Measurements from ENCODE around the gene OR5K2.

The OR5K2 gene

DNA sequence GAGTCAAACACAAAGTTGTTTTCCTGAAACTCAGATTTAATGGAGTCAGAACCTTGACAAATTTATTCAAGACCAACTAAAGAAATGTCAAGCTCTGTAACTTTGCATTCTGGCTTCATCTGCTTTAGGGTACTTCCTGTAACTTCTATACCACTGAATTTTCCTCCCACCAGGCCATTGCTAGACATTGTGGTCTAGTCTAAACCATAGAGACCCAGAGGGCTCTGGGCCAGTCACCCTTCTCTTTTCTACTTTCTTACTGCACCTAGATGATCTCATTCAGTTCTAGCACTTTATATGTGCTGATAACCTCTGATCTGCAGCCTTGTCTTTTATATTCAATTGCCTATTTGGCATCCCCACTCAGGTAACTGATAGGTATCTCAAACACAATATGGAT, 37.3 kb upstream of the OR5K2 start:
- no peak overlapping the region for H3K4me3 ChIP-seq (ENCODE audit: low read depth, low read length)
- no peak for TF ChIP-seq POLR2A (IDR thresholded peaks at IDR 0.05; ENCODE audit: extremely low read depth, insufficient read length)
- TF ChIP-seq MYC (IDR thresholded peaks at IDR 0.05; ENCODE audit: low read depth, low read length) = no peak
- TF ChIP-seq, protein P1, sequence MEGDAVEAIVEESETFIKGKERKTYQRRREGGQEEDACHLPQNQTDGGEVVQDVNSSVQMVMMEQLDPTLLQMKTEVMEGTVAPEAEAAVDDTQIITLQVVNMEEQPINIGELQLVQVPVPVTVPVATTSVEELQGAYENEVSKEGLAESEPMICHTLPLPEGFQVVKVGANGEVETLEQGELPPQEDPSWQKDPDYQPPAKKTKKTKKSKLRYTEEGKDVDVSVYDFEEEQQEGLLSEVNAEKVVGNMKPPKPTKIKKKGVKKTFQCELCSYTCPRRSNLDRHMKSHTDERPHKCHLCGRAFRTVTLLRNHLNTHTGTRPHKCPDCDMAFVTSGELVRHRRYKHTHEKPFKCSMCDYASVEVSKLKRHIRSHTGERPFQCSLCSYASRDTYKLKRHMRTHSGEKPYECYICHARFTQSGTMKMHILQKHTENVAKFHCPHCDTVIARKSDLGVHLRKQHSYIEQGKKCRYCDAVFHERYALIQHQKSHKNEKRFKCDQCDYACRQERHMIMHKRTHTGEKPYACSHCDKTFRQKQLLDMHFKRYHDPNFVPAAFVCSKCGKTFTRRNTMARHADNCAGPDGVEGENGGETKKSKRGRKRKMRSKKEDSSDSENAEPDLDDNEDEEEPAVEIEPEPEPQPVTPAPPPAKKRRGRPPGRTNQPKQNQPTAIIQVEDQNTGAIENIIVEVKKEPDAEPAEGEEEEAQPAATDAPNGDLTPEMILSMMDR (IDR thresholded peaks at IDR 0.05; ENCODE audit: low read depth, low read length) = no peak
- TF ChIP-seq, protein P2, sequence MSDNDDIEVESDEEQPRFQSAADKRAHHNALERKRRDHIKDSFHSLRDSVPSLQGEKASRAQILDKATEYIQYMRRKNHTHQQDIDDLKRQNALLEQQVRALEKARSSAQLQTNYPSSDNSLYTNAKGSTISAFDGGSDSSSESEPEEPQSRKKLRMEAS (IDR thresholded peaks at IDR 0.05; ENCODE audit: low read depth, low read length) = no peak
- DNase-seq (ENCODE audit: low read depth) = no peak

DNA sequence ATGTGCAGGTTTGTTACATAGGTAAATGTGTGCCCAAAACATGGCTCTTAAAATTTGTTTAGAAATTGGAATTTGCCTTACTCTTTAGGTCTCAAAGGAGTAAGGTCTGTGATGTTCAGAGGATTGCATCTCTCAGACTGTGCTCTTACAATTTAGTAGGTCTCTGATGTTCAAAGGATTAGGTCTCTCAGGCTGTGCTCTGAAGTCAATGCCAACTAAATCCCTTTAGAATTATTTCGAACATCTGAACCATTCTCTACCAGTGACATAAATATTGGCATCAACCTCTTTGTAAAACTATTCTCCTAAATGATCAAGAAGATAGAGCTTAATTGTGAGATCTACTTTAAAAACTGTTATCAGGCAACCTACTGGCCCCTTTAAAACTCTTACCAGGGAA, 34.6 kb upstream of the OR5K2 start, which contains the start of gene OR5K1:
Gene OR5K1 (plus strand): TSS at position 301 of the 400 bp plus-strand sequence. CDS start 6,376 bp downstream, outside the sequence.
- H3K4me3 ChIP-seq (ENCODE audit: low read depth, low read length) = no peak within 1 kb of the TSS
- TF ChIP-seq MYC (IDR thresholded peaks at IDR 0.05; ENCODE audit: low read depth, low read length) = no peak
- TF ChIP-seq, protein P2 (IDR thresholded peaks at IDR 0.05; ENCODE audit: low read depth, low read length) = no peak
- TF ChIP-seq, protein P1 (IDR thresholded peaks at IDR 0.05; ENCODE audit: low read depth, low read length) = no peak
- no peak for TF ChIP-seq POLR2A (IDR thresholded peaks at IDR 0.05; ENCODE audit: extremely low read depth, insufficient read length)
- no peak for DNase-seq (ENCODE audit: low read depth)

DNA sequence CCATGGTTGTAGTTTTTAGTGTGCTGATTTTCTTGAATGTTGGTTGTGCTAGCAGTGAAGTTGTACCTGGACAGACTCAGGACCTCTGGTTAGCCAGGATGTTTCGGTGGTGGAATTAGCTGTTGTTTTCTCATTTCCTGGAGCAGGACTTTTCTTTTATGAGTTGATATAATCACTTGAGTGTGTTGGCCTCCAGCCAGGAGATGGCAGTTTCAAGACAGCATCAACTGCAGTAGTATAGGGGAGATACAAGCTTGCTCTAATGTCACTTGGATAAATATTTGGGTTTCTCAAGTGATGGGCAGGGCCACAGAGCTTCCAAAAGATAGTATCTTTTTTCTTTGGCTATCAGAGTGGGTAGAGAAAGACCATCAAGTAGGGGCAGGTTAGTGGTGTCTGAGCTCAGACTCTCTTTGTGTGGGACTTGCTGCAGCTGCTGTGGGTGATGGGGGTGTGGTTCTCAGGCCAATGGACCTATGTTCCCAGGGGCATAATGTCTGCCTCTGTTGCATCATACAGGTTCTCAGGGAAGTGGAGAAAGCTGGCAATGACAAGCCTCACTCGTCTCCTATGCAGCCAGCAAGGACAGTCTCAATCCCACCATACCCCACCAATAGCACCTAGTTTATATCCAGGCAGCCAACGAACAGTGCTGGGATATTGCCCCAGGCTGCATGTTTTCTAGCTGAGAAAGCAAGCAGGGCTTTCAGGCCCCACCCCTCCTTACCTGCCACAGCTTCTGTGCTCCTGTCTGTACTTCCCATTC, 14.6 kb upstream of the OR5K2 start:
- DNase-seq (ENCODE audit: low read depth) = peak; percentile 6
- no peak for TF ChIP-seq MYC (IDR thresholded peaks at IDR 0.05; ENCODE audit: low read depth, low read length)
- TF ChIP-seq, protein P1 (IDR thresholded peaks at IDR 0.05; ENCODE audit: low read depth, low read length) = no peak
- TF ChIP-seq, protein P2 (IDR thresholded peaks at IDR 0.05; ENCODE audit: low read depth, low read length) = no peak
- no peak for TF ChIP-seq POLR2A (IDR thresholded peaks at IDR 0.05; ENCODE audit: extremely low read depth, insufficient read length)

DNA sequence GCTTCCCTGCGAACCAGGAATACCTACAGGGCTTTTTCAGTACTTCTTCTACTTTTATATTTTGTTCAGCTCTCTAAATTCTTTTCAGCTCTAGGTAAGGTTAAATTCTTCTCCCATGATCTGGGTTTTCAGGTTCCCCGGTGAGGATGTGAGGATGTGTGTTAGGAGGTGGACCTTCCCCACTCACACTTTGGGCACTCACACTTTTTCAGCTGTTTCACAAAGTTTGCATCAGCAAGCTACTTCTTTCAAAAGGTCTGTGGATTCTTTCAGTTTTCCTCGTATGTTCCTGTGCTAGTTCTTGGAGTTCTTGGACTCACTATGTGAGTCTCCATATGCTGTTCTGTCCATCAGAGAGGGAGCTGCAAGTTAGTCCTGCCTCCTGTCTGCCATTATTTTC, 13.9 kb upstream of the OR5K2 start:
- no peak overlapping the region for H3K4me3 ChIP-seq (ENCODE audit: low read depth, low read length)
- DNase-seq (ENCODE audit: low read depth) = no peak
- TF ChIP-seq, protein P1 (IDR thresholded peaks at IDR 0.05; ENCODE audit: low read depth, low read length) = no peak
- TF ChIP-seq MYC (IDR thresholded peaks at IDR 0.05; ENCODE audit: low read depth, low read length) (no peak), POLR2A (IDR thresholded peaks at IDR 0.05; ENCODE audit: extremely low read depth, insufficient read length) (no peak)
- TF ChIP-seq, protein P2 (IDR thresholded peaks at IDR 0.05; ENCODE audit: low read depth, low read length) = no peak

More for the DNA sequence above, 14.6 kb upstream of the OR5K2 start:
- no peak overlapping the region for H3K4me3 ChIP-seq (ENCODE audit: low read depth, low read length)

DNA sequence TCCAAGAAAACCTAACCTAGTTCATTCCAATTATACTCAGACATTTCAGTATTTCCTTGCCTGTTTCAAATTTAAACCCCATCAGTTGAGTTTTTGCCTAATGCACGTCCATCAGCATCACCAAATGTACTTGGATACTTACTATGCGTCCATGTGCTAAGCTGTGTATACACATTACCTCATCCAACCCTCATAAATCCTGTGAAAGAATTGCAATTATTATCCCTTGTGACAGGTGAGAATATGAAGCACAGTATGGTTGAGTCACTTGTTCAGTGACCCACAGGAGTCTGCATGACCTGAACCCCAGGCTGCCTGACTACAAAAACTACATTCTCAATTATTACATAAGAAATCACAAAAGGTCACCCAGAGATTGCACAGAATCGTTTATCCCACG, 2.5 kb downstream of the OR5K2 start:
- DNase-seq (ENCODE audit: low read depth) = no peak
- TF ChIP-seq POLR2A (IDR thresholded peaks at IDR 0.05; ENCODE audit: extremely low read depth, insufficient read length) = no peak
- TF ChIP-seq, protein P1 (IDR thresholded peaks at IDR 0.05; ENCODE audit: low read depth, low read length) = no peak
- TF ChIP-seq, protein P2 (IDR thresholded peaks at IDR 0.05; ENCODE audit: low read depth, low read length) = no peak
- H3K4me3 ChIP-seq (ENCODE audit: low read depth, low read length) = no peak overlapping the region
